Activated naive CD4-positive, alpha-beta T cell treated with anti-CD3 and anti-CD28 coated beads, Interleukin-2, amount 50 U/mL, for 16 hours (primary cell): ENCODE data around the gene HMCES.

Source experiments
- DNase-seq: peaks from one replicate; pipeline ENCODE4 v3.0.0-alpha.2; 2020

Gene HMCES

GRCh38 chr3:129349791-129350190 lies 71.1 kb downstream of the HMCES start:
- no peak for DNase-seq

- DNase-seq = no peak
These were observed 73.4 kb downstream of the HMCES start for GRCh38 chr3:129352045-129352444.

GRCh38 chr3:129352650-129353588 lies 74.2 kb downstream of the HMCES start:
- no peak for DNase-seq

- no peak for DNase-seq
These were observed 74.9 kb downstream of the HMCES start for GRCh38 chr3:129353589-129353941.
